NCI-H2029 (cell line): ENCODE results near the gene PDE7B.

Experiments used
- DNase-seq: peaks from one replicate; lab custom pipeline; 2025; lab: John Stamatoyannopoulos, UW

Gene PDE7B

GRCh38 chr6:136030131-136030530 is 178.6 kb downstream of the PDE7B start:
- no peak for DNase-seq

DNA sequence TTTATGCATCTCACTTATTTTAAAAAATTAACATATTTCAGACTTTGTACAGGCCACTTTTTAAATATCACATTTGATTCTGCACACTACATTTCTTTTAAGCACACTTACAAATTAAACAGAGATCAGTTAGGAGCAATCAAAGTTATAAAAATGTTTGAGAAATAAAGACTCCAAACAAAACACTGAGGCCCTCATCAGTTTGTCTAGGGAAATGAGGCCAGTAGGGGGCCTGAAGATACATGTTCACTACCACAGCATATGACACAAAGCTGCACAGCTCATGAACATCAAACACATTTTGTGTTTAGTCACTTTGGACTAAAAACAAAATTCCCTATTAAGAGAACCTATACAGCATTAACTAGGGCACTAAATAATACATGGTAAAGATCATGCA is 180.5 kb downstream of the PDE7B start:
- DNase-seq = no peak

DNA sequence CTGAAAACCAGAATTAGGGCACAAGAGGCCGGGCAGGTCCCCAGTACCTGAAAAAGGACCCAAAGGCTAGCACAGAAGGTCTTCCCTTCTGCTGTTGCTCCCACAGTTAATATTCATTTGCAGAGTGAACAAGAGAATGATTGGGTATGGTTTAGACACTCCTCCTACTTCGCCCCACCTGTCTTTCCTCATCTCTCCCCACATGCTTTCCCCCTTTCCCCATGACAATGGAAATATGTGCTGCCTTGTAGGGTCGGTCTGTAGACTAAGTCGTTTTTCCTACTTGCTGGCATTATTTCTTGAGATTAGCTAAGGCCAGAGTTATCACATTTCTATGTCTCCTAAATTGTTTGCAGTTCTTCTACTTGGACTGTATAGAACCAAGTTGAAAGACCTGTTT is 181.9 kb downstream of the PDE7B start:
- no peak for DNase-seq

DNA sequence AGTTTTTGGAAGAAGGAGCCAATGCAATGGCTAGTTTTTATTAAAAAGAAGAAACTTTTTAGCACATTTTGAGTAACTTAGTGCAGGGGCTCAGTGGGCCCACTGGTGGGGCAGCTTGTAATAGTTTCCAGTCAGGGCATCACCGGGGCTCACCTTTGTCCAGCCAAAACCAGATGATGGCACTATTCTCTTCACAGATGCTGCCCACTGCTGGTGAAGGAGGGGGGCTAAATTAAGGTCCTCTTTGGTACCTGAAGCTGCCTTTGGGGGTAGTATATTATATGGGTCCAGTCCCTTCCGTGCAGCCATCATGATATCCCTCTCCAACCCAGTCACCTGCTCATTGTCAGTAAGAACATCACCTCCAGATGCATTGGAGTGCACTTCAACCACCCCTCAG is 182.9 kb downstream of the PDE7B start:
- no peak for DNase-seq

DNA sequence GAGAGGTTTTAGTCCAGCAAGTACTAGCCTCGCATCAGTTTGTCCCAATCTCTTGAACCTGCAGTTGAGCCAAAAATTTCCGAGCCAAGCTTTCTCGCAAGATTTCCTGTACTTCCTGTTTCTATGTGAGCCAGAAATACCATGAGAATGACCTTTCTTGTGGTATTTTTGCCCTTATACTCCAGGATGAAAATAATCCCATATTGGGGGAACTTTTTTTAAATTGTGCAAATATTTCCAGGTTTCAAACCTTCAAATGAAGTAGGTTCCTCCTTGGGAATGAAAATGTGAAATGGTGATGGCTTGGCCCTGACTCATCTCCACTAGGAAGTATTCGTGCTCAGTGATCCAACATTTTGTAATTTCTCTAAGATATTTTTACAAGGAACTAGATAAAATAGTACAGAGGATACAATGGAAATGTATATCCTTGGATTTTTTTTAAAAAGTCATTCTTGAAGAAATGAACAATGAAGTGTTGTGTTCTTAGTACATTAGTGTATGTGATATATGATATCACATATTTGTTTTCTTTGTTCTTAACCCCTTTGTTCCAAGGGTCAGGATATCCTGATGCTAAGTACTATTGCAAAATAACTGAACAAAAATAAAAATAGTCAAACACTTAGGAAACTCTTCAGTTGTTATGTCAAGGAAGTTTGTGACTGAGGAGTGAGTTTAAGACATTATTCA is 184.0 kb downstream of the PDE7B start:
- no peak for DNase-seq

GRCh38 chr6:136036071-136036380 is 184.5 kb downstream of the PDE7B start:
- no peak for DNase-seq

GRCh38 chr6:136036601-136037000 is 185.1 kb downstream of the PDE7B start:
- DNase-seq = no peak

DNA sequence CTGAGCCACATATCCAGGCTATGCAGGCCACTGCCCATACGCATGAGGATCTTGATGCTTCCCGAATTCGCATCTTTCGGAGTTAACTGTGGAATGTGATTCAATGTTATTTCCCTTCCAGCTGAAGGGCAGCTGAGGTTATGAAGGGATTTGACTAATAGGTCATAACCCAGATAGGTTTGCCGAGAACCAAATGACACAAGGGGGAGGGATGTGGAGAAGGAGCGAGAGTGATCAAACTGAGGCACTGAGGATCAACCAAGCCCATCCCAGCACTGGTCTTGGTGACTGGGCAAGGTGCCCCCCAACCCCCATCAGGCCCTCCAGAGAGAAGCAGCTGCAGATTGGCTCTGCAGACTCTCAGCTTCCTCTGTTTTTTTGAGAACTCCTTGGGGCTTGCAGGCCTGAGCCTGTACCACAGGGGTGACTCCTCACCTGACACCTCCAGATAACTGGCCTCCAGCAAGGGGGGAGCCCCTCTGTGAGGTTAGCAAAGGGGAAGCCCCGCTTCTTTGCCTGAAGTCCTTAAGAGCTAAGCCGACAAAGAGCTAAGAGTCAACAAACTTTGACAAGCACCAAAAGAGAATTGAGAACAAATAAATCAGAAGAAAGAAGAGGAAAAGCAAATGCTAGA is 185.9 kb downstream of the PDE7B start:
- no peak for DNase-seq

GRCh38 chr6:136037876-136038460 is 186.5 kb downstream of the PDE7B start:
- DNase-seq = no peak

GRCh38 chr6:136038531-136038930 is 187.0 kb downstream of the PDE7B start:
- no peak for DNase-seq

DNA sequence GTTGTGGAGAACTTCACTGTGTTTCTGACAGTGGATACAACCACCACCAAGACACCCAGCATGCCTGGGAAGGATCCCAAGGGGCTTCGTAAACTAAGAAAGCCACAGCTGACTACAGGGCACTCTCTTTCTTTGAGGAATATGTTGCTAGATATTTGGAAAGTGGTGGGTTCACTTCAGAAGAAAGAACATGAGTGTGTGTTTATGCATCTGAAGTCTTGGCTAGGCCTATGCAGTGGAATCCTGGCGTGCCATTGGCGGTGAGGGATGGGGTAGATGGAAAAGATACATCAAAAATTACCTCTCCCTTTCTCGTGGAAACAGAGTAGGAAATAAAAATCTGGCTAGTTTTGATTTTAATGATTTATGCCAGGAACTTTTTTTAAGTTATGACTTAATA is 187.7 kb downstream of the PDE7B start:
- DNase-seq = no peak

DNA sequence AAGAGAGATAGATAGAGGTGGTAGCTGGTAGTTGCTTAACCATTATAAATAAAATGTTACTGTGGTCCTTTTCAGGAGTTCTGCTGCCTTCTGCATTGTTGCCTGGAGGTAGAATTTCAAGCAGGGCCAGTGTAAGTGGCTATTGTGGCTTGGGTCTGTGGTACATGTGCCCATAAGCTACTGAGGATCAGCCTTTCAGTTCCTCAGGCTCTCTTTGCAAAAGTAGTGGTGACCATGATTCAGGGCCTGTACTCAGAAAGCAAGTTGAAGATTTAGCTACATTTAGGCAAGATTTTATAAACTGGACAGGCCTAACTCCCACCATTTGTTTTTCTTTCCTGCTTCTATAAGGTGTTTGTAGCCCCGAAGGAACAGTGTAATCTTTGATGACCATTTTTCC is 199.0 kb downstream of the PDE7B start:
- DNase-seq = no peak

DNA sequence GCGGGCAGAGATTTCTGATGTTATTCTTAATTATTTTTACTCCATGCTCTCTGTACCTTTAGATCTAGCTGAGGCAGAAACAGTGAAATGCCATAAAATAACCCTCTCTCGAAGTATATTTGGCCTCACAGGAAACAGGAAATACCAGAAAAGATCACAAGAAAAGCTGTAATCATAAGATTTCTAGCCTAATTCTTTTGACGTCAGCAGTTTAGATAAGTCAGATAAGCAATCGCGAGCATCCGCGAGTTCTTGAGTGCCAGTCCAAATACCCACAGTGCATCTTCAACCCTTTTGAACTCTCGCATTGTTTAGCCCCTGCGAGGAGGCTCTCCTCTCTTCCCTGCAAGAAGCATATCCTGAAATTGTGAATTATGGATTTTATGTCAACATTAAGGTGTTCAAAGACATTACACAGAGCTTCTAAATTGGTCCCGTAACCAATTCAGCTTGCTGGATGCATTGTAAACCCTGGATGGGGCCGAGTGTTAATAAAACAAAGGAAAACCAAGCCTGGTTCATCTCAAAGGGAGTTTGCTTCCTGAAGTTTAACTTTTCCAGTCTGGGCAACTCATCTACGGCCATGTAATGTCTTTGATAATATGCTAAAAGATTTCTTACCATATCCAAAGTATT is 199.8 kb downstream of the PDE7B start:
- DNase-seq = no peak

- DNase-seq = no peak
Measured at GRCh38 chr6:136052031-136052430, 200.5 kb downstream of the PDE7B start.

DNA sequence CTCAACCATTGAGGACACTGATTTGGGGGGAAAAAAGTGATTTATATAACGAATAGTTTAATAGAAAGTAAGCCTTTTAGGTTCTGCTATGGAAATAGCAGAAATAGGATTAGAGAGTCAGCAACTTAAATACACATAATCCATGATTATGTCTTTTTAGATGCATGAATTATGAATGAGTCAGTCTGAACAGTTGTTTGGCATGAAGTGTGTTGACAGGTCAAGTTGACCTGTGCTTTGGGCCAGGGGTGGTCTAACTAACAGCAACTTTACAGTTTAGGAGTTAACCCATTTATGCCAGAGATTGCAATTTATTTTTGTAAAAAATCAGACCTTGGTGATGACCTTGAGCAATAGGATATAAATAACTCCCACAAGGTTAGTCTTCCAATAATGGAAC is 207.4 kb downstream of the PDE7B start:
- DNase-seq = no peak

DNA sequence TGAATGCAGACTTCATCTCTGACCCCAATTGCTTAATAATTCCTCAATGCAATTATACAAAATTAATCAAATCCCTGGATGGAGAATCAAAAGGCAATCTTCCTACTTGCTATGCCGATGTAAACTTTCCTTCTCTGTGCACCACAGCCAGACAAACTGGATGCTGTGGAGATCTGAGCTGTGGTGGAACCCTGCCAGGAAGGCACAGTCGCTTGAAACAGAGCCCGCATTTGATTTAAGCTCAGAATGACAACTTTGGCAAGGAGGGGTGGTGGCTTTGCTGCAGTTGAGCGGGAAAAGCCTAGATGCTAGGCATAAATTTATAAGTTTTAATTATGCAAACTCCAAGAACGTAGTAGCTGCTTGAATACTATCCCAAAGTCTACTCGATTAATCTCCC is 207.8 kb downstream of the PDE7B start:
- no peak for DNase-seq

DNA sequence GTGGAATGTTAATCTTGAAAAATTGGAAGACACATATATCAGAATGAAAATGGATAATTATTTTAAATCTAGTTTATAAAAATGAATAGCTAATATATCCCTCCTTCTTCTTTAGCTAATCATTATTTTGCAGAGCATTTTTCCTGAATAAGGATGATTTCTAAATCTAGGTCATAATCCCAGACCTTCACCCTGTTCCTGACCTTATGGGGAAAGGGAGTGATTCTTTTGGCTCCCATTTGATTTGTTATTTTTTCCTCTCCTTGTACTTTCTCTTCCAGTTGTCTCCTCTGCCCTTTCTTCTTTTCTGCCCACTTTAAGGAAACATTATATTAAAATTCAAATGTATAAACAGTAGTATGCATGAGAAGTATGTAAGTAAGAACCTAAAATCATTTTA is 208.6 kb downstream of the PDE7B start:
- DNase-seq = no peak

GRCh38 chr6:136060759-136061158 is 209.3 kb downstream of the PDE7B start:
- no peak for DNase-seq

DNA sequence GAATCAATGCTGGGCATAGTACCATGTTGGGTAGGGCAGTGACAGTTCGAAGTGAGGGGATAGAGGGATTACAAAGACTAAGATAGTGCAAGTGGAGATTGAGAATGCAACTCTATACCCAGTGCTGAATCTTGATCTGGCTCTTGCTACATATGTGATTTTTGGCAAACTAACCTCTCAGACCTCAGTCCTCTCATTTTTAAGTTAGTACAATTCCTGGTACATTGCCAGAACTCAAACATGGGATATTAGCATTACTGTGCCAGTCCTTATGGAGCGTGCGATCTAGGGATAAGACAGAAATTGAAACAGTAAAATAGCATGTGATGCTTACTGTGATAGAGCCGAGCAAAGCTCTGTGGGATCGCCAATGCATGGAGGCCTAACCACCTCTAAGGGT is 210.2 kb downstream of the PDE7B start:
- no peak for DNase-seq

- no peak for DNase-seq
Measured at GRCh38 chr6:136063096-136063495, 211.6 kb downstream of the PDE7B start.

DNA sequence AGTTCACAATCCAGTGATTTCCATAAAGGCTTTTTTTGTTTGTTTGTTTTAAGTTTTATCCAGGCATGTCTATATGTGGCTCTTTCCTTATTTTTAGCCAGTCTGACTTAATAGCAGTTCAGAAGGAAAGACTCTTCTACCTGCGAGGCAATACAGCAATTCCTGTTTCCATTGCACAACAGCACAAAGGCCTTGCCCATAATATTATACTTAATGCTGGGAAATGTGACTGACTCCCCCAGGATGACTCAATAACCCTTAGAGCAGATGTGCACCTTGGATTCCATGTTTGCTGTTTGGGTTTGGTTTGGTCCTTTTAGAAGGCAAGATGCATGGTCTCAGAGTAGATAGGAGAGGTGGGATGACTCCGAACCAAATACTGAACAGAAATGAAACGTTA is 214.5 kb downstream of the PDE7B start:
- DNase-seq = no peak

- DNase-seq = no peak
Measured at GRCh38 chr6:136067731-136068341, 216.3 kb downstream of the PDE7B start.

- no peak for DNase-seq
Measured at GRCh38 chr6:136069119-136069518, 217.6 kb downstream of the PDE7B start.
